GM21619 (cell line): ENCODE data around the gene CTAGE1.
"Not testable (repeated sequence)": the region's sequence is repeated elsewhere in the genome, so short reads cannot be mapped to it uniquely, and the experiment has no call there.

Experiments
- ATAC-seq: cut with Tn5 transposase; IDR thresholded peaks from one replicate; pipeline ENCODE4 v1.9.1; 2021; ENCODE audit not compliant: unreplicated experiment

The CTAGE1 gene

DNA sequence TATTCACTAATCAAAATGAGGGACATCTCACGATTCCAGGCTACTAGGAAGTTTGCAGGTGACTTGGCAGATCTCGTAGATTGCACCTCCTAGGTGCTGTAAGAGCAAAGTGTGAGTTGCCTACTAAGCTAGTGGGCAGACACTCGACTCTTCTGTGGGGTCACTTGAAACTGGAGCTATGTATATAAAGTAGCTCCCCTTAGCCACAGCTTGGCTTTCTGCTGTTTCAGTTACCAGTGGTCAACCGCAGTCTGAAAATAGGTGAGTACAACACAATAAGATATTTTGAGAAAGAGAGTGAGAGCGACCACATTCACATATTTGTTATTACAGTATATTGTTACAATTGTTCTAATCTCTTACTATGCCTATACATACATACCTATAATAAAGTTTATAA lies 23.3 kb downstream of the CTAGE1 start:
- ATAC-seq = no peak

DNA sequence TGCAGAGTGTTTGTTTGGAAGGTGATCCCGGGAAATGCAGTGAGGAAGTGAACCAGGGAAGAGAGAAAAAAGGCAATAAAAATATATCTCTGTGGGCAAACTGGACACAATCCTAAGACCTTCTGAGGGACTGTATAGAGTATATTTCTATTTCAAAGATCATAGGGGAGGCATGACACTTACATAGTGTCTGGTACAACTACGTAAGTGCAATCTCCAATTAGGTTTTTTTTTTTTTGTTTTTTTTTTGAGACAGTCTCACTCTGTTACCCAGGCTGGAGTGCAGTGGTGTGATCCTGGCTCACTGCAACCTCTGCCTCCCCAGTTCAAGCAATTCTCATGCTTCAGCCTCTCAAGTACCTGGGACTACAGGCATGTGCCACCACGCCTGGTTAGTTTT lies 24.6 kb downstream of the CTAGE1 start:
- ATAC-seq = not testable (repeated sequence)

DNA sequence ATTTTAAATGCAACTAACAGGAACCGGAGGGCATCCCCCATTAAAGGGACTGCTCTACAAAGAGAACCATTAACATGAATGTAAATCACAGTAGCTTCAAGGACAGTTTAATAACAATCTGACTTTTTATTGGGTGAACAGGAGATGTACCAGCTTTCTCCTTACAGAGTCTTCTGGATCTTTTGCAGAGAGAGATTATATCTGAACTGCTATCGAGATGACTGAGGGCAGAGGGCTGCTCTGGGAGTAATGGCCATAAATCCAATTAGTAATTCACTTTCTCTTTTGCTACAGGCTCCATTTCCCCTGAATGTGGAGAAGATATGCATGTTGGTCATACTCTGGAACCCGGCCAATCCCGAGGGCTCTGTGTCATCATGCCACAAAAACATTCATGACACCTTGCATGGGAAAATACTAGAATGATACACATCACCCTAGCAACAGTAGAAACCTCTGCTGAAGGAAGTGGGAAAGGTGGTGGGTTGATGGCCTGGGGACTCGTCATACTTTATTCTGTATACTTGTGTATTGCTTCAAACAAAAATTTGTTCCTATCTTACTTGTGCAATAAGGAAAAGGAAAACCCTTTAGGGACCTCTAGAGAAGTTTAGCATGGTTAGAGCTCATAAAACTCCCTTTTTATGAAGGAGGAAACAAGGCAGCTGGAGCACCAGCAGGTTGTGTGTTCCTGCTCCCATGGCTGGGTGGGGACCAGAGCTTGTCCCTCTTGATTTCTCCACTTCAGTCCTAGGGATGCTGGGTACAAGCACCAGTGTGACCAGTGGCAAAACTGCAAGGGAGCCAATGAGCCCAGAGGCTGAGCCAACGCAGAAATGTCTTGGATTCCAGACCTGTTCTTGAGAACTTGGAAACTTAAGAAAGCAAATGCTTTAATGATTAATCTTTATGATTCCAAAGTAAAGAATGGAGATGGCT lies 26.0 kb downstream of the CTAGE1 start:
- no peak for ATAC-seq

DNA sequence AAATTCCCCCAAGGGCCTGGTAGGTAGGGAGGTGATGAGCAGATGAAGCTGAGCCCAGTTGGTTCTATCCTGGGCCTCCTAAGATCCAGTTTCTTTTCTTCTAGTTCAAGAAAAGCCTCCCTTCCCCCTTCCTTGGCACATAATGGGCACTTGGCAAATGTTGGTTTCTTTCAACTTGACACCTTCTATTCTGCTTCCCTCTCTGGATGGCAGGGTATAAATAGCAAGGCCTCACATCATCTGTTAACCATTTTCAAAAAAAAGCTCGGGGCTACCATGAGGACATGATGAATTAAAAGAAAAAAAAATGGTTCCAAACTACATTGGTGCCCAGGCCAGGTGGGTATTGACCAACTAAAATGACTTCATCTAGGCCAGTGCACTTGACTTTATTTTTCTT lies 29.9 kb downstream of the CTAGE1 start:
- ATAC-seq = no peak

DNA sequence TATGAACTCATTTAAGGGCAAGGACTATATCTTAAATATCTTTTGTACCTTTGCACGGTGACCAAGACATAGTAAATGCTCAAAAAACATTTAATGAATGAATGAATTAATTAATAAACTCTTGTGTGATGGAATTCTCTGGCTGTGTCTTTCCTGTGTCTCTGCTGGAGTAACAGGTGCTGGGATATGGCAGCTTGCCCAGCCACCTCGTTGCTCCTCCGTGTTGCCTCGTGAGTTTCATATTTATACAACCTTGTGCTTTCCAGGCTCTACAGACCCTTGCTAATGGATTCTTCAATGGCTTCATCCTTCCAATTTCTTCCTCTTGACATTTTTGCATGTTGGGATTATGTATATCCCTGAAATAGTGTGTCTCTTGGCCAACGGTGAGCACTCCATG lies 30.4 kb downstream of the CTAGE1 start:
- ATAC-seq = no peak

DNA sequence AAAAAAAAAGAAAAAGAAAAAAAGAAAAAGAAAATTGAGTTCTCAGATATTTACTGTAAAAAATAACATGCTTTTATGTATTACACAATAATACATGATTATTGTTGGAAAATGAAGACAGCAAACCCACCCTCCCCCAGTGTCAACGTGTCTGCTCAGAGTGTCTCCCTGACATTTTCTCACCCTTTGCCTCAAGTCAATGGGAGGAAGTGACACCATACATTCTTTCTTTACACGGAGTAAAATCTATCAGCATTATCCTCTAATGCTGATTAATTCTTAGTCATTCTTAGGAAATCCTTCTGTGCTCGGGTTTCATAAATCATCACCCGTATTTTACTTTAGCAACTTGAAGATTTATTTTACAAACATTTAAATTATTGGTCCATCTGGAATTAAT lies 32.0 kb downstream of the CTAGE1 start:
- ATAC-seq = no peak

DNA sequence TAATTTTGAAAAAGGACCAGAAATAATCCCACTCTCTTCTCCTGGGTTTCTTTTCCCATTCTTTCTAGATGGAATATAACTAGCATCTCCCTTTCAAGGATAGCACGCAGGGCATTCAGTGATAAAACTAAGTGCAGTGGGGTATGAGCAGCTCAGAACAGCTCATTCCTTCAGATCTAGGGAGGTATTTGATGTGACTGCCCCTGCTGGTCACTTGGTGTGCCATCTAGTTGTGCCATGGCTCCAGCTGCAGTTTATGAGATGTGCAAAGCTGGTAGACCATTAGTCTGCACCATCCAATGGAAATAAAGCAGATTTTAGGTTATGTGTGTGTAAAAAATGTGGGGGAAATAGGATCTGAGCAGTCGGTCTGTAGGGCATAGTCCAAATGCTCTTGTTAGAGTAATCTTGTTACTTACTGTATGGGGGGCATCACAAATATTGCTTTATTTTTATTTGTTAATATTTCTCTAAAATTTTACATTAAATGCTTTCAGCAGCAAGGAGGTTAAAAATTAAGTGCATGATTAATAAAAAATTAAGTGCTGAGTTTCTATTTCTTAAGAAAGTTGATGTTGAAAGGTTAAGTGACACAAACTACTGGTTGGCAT lies 38.9 kb downstream of the CTAGE1 start:
- ATAC-seq = no peak

DNA sequence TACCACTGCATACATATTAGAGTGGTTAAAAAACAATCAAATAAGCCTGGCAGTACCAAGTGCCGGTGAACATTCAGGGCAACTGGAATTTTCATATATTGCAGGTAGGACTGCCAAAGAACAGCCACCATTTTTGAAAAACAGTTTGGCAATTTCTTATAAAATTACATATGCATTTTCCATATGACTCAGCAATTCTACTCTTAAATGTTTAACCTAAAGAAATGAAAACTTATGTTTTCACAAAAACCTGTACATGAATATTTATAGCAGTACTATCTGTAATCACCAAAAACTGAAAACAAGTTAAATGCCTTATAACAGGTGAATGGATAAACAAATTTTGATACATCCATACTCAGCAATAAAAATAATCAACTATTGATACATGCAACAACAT lies 39.9 kb downstream of the CTAGE1 start:
- ATAC-seq = no peak

DNA sequence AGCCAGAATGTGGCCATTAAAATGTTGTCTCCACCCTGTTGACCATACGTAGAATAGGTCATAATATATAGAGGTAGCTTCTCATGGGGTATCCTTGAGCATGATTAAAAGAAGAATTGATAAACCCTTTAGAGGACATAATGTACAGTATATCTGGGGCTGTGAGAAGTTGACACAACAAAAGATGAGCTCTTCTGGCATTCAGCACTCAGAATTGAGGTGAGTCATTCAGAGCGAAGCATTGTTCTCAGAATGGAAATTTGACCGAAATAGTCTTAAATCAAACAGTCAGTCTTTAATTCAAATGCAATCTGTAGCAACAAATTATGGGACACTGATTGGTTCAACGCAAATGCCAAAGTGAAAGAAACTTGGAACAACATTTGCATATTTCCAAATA lies 47.3 kb downstream of the CTAGE1 start:
- no peak for ATAC-seq

DNA sequence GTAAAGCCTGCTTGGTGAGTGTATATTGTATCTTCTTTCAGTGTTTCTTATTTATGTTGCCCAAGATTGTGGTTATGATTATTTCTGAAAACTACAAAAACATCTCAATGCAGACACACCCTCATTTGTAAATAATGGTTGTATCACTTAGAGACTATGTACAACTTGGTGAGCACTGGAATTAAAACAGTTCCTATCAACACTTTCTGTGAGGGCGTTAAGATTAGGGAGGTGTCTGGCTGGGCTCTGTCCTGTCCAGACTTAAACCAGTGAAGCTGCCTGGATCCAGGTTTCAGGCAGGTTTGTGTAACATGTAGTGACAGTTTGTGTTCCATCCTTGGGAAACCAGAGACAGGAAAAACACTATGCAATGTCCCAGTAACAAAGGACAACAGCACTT lies 49.7 kb downstream of the CTAGE1 start:
- ATAC-seq = no peak

DNA sequence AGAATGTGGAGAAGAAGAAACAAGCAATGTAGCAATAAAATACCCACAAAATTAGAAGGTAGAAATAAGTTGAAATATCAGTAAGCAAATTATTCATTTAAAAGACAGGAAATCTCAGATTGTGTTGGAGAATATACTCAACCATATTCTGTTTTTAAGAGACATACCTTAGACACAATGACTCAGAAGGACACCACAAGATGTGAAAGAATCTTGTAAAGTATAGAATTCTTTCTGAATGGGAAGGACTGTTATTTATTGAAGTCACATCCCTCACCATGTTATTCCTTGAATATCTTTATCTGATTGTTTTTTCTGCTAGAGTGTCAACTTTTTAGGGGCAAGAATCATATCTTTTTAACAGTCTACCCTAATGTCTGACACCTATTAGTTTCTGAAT lies 50.4 kb downstream of the CTAGE1 start:
- ATAC-seq = no peak

DNA sequence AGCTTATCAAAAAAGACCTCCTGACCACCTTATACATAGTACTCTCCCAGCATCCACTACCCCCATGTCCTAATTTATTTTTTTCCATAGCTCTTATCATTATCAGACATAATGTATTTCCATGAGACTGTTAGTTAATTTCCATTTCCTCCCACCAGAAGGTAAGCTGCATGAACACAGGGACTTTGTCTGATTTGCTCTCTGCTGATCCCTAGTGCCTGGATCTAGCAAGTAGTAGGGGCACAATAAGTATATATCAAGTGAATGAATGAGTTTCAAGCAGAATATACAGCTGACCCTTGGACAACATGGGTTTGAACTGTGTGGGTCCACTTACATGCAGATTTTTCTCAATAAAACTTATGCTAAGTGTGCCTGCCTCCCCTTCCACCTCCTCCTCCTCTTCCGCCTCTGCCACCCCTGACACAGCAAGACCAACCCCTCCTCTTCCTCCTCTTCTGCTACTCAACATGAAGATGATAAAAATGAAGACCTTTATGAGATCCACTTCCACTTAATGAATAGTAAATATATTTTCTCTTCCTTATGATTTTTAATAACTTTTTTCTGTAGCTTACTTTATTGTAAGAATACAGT lies 53.8 kb downstream of the CTAGE1 start:
- ATAC-seq = no peak
